Lower leg skin (tissue), 3 donors: ENCODE measurements around the gene MEGF6.

Experiments
- POLR2A ChIP-seq, 2 donors: fragments of 450-650 bp; IDR thresholded peaks; one replicate each; pipeline ENCODE4 v1.6.1; 2016 to 2017; ENCODE audit warnings: antibody characterized with exemption in 2 of 2, mild to moderate bottlenecking in 1 of 2, moderate library complexity in 1 of 2
- TF ChIP-seq, protein P1 (sequence below), 3 donors: fragments of 450-650 bp; IDR thresholded peaks; one replicate each; pipeline ENCODE4 v1.5.1; 2016; ENCODE audit warnings: antibody characterized with exemption in 3 of 3, mild to moderate bottlenecking in 3 of 3, moderate library complexity in 2 of 3

DNA sequence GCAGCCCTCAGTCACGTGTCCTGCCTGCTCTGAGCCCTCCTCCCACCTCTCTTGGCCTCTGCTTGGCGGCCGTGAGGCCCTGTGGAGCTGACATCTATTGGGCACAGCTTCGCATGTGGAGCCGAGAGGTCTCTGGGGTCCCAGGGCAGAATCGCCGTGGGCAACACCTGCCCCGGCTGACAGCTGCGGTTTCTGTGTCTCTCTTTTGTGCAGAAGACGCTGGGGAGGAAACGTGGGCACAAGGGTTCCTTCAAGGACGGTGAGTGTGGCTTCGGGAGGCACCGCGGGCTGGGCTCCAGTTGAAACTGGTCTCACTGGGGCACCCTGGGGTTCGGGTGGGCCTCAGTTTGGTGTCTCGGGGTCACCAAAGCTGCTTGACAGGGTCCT, 145.4 kb downstream of the MEGF6 start:
- no peak for TF ChIP-seq POLR2A (IDR thresholded peaks at IDR 0.05)
- TF ChIP-seq, protein P1, sequence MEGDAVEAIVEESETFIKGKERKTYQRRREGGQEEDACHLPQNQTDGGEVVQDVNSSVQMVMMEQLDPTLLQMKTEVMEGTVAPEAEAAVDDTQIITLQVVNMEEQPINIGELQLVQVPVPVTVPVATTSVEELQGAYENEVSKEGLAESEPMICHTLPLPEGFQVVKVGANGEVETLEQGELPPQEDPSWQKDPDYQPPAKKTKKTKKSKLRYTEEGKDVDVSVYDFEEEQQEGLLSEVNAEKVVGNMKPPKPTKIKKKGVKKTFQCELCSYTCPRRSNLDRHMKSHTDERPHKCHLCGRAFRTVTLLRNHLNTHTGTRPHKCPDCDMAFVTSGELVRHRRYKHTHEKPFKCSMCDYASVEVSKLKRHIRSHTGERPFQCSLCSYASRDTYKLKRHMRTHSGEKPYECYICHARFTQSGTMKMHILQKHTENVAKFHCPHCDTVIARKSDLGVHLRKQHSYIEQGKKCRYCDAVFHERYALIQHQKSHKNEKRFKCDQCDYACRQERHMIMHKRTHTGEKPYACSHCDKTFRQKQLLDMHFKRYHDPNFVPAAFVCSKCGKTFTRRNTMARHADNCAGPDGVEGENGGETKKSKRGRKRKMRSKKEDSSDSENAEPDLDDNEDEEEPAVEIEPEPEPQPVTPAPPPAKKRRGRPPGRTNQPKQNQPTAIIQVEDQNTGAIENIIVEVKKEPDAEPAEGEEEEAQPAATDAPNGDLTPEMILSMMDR (IDR thresholded peaks at IDR 0.05), result no peak
